Measurements from ENCODE around the gene AMN1.

Gene AMN1

GRCh38 chr12:31728917-31729640 is at the start of gene AMN1:
Gene AMN1, minus strand, starts transcription at chr12:31729021. Its CDS starts 13 bp downstream, at chr12:31729008.
- TF ChIP-seq, protein P1, sequence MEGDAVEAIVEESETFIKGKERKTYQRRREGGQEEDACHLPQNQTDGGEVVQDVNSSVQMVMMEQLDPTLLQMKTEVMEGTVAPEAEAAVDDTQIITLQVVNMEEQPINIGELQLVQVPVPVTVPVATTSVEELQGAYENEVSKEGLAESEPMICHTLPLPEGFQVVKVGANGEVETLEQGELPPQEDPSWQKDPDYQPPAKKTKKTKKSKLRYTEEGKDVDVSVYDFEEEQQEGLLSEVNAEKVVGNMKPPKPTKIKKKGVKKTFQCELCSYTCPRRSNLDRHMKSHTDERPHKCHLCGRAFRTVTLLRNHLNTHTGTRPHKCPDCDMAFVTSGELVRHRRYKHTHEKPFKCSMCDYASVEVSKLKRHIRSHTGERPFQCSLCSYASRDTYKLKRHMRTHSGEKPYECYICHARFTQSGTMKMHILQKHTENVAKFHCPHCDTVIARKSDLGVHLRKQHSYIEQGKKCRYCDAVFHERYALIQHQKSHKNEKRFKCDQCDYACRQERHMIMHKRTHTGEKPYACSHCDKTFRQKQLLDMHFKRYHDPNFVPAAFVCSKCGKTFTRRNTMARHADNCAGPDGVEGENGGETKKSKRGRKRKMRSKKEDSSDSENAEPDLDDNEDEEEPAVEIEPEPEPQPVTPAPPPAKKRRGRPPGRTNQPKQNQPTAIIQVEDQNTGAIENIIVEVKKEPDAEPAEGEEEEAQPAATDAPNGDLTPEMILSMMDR (IDR thresholded peaks at IDR 0.05; ENCODE audit: low read depth, low read length, missing control alignments), result no peak
- DNase-seq (ENCODE audit: extremely low read depth, low read depth), result peak; percentile 95
- peak within 1 kb of the TSS; percentile 68 for H3K4me3 ChIP-seq (replicated peaks; ENCODE audit: low read depth, low read length)

GRCh38 chr12:31773867-31774266 is 45.0 kb upstream of the AMN1 start:
- no peak overlapping the region for H3K4me3 ChIP-seq (replicated peaks; ENCODE audit: low read depth, low read length)
- TF ChIP-seq, protein P1 (IDR thresholded peaks at IDR 0.05; ENCODE audit: low read depth, low read length, missing control alignments), result no peak
- DNase-seq (ENCODE audit: extremely low read depth, low read depth), result no peak

DNA sequence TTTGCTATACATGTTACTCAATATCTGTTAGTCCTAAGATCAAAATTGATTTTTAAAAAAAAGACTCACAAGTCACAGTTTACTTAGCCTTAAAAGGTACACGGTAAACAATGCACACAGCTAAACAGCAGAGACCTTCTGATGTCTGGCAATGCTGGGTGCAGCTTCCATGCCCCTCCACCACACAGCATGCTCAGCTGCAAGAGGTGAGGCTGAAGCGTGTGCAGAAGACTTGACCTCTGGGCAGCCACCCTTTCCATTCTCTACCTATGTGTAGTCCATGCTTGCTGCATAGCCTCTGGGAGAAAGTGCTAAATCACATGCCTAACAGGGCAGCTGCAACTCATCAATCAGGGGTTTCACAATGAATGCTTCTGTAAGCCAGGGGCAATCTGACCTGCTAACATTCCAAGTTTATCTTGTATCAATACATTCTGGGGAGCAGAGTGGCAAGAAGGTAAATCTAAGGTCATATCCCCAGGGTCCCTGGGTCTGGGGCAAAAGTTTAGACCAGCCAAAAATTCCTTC is 44.5 kb upstream of the AMN1 start:
- no peak for DNase-seq (ENCODE audit: extremely low read depth, low read depth)
- H3K4me3 ChIP-seq (replicated peaks; ENCODE audit: low read depth, low read length), result no peak overlapping the region
- TF ChIP-seq, protein P1 (IDR thresholded peaks at IDR 0.05; ENCODE audit: low read depth, low read length, missing control alignments), result no peak

DNA sequence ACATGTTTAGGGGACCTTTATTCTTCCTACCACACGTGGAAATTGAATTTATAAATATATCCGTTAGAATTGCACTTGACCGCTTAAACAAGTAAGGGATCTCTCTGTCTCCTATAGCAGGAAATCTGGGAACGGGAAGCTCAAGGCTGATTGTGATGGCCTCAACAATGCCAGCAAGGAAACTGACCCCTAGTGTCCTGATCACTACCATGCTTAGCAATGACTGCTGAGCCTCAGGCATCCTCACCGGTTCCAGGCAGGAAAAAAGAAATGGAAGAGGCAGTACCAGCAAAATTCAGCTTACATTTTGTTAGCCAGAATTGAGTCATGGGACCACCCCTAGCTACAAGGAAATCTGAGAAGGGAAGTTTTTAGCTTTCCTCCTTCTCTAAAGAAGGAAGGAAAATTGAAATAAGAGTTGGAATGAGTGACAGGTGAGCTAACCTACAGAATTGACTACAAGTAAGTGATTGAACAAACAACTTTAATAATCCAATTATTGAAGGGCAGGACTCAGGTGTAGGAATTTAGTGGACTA is 43.9 kb upstream of the AMN1 start:
- no peak for DNase-seq (ENCODE audit: extremely low read depth, low read depth)
- no peak overlapping the region for H3K4me3 ChIP-seq (replicated peaks; ENCODE audit: low read depth, low read length)
- TF ChIP-seq, protein P1 (IDR thresholded peaks at IDR 0.05; ENCODE audit: low read depth, low read length, missing control alignments), result no peak

- H3K4me3 ChIP-seq (replicated peaks; ENCODE audit: low read depth, low read length), result no peak overlapping the region
- TF ChIP-seq, protein P1 (IDR thresholded peaks at IDR 0.05; ENCODE audit: low read depth, low read length, missing control alignments), result no peak
- DNase-seq (ENCODE audit: extremely low read depth, low read depth), result no peak
These were observed 43.4 kb upstream of the AMN1 start for GRCh38 chr12:31772186-31772585.

- H3K4me3 ChIP-seq (replicated peaks; ENCODE audit: low read depth, low read length), result no peak overlapping the region
- no peak for DNase-seq (ENCODE audit: extremely low read depth, low read depth)
- TF ChIP-seq, protein P1 (IDR thresholded peaks at IDR 0.05; ENCODE audit: low read depth, low read length, missing control alignments), result no peak
These were observed 39.2 kb upstream of the AMN1 start for GRCh38 chr12:31768046-31768445.
